Prostate gland (tissue), 2 donors: Measurements from ENCODE around the gene RNF26.

Experiments
- POLR2A ChIP-seq: fragments of 450-650 bp; IDR thresholded peaks from one replicate; pipeline ENCODE4 v1.6.1; 2016; ENCODE audit warnings: antibody characterized with exemption, mild to moderate bottlenecking
- TF ChIP-seq, protein P1 (sequence below), 4 experiments: fragments of 200-600 bp in 2 of 4; fragments of 450-650 bp in 2 of 4; sonication (generic) in 2 of 4; IDR thresholded peaks; 1 replicate in 3 of 4; 2 replicates in 1 of 4; pipeline ENCODE4 v1.5.1; 2016 to 2019; ENCODE audit warnings: antibody characterized with exemption in 4 of 4, mild to moderate bottlenecking in 2 of 4, moderate library complexity in 2 of 4

DNA sequence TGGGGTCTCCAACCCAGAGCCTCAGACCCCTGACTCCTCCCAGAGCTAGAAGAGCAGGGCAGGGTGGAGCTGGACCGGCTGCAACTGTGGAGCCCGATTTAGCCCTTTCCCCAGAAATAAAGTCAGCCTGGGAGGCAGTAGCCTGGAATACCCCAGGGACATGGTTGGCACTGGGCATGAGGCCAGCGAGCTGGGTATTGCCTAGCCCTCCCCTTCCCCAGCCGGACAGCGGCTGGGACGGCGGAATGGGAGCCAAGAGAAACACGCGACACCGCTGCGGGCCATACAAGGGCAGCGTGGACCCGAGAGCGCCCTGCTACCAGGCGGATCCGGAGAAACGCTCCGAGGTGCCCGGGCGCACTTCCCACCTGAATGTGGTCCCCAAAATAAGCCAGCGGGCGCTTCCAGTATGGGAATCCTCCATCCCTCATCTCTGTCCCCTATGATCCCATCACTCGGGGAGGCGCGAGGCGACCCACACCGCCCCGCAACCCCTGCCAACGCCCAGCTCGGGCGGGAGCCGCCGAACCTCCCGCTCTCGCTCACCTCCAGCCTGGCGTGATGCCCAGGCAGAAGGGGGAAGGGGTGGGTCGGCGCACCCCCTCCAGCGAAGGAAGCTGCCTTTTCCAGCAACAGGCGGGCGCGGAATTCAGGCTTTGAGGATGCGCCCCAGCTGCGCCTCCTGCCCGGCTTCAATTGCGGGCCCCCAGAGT lies 18.2 kb upstream of the RNF26 start:
- TF ChIP-seq, protein P1, sequence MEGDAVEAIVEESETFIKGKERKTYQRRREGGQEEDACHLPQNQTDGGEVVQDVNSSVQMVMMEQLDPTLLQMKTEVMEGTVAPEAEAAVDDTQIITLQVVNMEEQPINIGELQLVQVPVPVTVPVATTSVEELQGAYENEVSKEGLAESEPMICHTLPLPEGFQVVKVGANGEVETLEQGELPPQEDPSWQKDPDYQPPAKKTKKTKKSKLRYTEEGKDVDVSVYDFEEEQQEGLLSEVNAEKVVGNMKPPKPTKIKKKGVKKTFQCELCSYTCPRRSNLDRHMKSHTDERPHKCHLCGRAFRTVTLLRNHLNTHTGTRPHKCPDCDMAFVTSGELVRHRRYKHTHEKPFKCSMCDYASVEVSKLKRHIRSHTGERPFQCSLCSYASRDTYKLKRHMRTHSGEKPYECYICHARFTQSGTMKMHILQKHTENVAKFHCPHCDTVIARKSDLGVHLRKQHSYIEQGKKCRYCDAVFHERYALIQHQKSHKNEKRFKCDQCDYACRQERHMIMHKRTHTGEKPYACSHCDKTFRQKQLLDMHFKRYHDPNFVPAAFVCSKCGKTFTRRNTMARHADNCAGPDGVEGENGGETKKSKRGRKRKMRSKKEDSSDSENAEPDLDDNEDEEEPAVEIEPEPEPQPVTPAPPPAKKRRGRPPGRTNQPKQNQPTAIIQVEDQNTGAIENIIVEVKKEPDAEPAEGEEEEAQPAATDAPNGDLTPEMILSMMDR (IDR thresholded peaks at IDR 0.05), result no peak
- no peak for TF ChIP-seq POLR2A
